Coronary artery (tissue), 2 donors: ENCODE data around the gene TARP.

ENCODE experiments used
- DNase-seq: peaks from one replicate; pipeline ENCODE4 v3.0.0-alpha.2; 2017; ENCODE audit warnings: low spot score
- H3K27ac ChIP-seq, 2 donors: fragments of 200-600 bp; sonication (generic); one replicate each; pipeline ENCODE4 v1.5.1; 2016 to 2019
- H3K4me3 ChIP-seq: fragments of 200-600 bp; sonication (generic); 2 replicates; pipeline ENCODE4 v1.5.1; 2016; ENCODE audit warnings: mild to moderate bottlenecking, moderate library complexity
- TF ChIP-seq, protein P1 (sequence below): fragments of 200-600 bp; sonication (generic); IDR thresholded peaks from one replicate; pipeline ENCODE4 v1.5.1; 2019; ENCODE audit warnings: antibody characterized with exemption

The TARP gene

DNA sequence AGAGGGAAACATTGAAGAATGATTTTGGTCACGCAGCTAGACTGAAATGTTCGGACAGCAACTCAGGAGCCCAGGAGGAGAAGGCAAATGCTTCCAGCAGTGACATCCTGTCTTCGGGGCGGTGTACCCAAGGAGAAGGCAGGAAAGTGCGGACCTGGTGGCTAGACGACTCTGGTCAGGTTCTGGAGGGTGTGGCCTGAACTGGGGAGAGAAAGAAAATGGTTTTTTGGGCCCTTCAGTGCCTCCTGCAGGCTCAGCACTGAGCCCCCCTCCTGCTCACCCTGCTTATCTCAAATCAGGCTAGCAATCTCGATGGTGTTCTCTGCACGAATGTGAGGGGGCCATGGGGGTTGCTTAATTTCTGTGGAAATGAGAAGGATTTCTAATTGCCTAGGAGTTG is 26.7 kb upstream of the TARP start:
- no peak overlapping the region for H3K27ac ChIP-seq
- H3K4me3 ChIP-seq = no peak overlapping the region
- TF ChIP-seq, protein P1, sequence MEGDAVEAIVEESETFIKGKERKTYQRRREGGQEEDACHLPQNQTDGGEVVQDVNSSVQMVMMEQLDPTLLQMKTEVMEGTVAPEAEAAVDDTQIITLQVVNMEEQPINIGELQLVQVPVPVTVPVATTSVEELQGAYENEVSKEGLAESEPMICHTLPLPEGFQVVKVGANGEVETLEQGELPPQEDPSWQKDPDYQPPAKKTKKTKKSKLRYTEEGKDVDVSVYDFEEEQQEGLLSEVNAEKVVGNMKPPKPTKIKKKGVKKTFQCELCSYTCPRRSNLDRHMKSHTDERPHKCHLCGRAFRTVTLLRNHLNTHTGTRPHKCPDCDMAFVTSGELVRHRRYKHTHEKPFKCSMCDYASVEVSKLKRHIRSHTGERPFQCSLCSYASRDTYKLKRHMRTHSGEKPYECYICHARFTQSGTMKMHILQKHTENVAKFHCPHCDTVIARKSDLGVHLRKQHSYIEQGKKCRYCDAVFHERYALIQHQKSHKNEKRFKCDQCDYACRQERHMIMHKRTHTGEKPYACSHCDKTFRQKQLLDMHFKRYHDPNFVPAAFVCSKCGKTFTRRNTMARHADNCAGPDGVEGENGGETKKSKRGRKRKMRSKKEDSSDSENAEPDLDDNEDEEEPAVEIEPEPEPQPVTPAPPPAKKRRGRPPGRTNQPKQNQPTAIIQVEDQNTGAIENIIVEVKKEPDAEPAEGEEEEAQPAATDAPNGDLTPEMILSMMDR = no peak
- no peak for DNase-seq

DNA sequence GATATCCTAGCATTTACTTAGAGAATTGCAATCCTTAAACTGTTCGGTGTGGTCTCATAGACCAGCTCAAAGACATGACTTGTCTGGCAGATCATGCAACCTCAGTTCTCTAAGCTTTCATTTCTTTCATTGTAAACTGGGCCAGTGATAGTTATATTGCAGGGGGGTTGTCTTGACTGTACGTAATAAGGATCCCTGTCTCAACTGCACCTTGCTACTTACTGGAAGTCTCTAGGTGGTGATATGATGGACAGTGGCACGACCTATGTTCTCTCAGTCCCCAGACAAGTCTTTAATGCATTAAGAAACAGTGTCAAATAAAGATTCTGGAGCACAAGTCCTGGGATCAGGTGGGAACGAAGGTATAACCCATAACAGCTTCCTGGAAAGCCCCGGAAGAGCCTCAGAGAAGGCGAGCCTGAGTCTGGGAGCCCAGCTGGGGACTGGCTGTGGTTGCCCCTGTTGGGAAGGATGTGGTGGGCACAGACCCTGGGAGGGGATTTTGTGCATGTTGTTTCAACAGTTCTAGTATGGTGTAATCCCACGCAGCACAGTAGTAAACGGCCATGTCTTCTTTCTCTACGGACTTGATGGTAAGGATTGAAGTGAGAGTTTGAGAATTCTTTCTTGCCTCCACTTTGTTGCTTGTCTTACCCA is 26.0 kb upstream of the TARP start:
- TF ChIP-seq, protein P1 = no peak
- no peak for DNase-seq
- Histone ChIP-seq H3K27ac (no peak overlapping the region), H3K4me3 (no peak overlapping the region)

- TF ChIP-seq, protein P1 = no peak
- H3K4me3 ChIP-seq = no peak overlapping the region
- DNase-seq = no peak
- no peak overlapping the region for H3K27ac ChIP-seq
Observed at GRCh38 chr7:38296059-38296857, 22.8 kb upstream of the TARP start.

- H3K27ac ChIP-seq = no peak overlapping the region
- H3K4me3 ChIP-seq = no peak overlapping the region
- TF ChIP-seq, protein P1 = no peak
- DNase-seq = no peak
Observed at GRCh38 chr7:38294926-38295325, 21.5 kb upstream of the TARP start.

- Histone ChIP-seq H3K4me3 (no peak overlapping the region), H3K27ac (no peak overlapping the region)
- TF ChIP-seq, protein P1 = no peak
- no peak for DNase-seq
Observed at GRCh38 chr7:38292442-38292841, 19.0 kb upstream of the TARP start.

- TF ChIP-seq, protein P1 = no peak
- Histone ChIP-seq H3K27ac (no peak overlapping the region), H3K4me3 (no peak overlapping the region)
- no peak for DNase-seq
Observed at GRCh38 chr7:38291650-38292049, 18.2 kb upstream of the TARP start.
